SH-SY5Y (cell line): ENCODE results near the gene HOXA1.

Experiments
- GATA2 ChIP-seq: IDR thresholded peaks from 2 replicates; pipeline ENCODE4 v1.6.1; 2011; ENCODE audit warnings: mild to moderate bottlenecking, low read depth, low read length
- GATA3 ChIP-seq: IDR thresholded peaks from 2 replicates; pipeline ENCODE4 v1.6.1; 2011; ENCODE audit warnings: low read depth, mild to moderate bottlenecking, low read length, moderate library complexity

HOXA1 gene

DNA sequence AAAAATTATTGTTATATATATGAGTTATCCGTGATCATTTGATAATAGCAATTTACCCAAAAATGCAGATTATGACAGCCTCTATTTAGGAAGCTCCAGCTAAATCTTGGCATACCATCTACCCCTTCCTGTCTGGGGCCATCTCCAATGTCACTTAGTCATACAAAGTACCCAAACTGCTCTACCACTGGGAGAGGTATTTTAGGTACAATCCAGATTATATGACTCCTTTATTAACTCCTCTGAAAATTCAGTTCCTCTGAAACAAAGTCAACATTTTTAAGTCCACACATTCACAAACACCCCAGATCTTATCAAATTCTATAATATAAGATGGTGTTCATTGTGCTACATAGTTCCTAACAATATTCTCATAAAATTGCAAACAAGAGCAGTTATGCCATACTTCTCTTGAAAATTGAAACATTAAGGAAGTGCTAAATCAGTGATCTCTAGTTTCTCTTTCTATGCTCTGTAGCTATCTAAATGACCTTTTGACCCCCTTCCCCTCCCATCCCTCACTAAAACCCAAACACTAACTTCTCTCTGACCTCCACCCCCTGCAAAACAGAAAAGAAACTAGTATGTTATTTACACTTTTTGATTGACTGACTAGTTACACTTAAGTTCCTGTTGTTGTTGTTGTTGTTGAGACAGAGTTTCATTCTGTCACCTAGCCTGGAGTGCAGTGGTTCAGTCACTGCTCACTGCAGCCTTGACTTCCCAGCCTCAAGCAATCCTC is 16.4 kb downstream of the HOXA1 start:
- no peak for TF ChIP-seq GATA3

- TF ChIP-seq GATA2 (no peak), GATA3 (no peak)
Observed at GRCh38 chr7:27078616-27079233, 17.1 kb downstream of the HOXA1 start.

GRCh38 chr7:27073076-27073475 is 22.7 kb downstream of the HOXA1 start:
- no peak for TF ChIP-seq GATA3
- TF ChIP-seq GATA2, result no peak

DNA sequence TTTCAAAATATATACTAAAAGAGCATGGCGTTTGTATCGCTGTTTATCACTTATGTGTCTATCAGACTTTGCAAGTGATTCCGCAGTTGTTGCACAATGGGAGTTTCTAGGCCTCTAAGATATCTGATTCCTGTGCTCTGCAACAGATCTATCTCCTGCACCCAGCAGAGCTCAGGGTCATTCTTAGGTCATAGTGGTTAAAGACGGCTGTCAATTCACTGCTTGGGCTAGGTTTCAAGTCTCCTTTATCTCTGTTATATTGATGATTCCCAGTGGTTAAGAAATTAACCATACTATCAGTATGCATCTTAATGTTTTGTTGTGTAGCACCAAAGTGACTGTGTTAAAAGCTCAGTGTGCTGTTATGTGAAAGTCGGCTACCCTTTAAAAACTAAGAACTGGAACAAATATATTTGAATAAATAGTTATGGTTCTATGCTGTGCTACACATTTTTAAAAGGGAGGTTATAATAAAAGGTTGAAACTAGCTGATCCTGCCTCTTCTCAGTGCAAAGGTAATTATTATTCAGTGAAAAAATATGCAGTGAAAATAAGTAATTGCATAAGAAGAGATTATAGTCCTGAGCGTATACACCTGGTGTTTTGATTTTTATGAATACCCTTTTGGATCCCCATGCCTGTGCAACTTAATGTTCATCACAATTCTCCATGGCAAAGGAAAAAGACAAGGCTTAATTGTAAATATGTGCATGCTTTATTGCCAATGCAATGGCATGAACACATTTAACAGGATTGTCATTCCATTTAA is 24.0 kb downstream of the HOXA1 start:
- no peak for TF ChIP-seq GATA3
- TF ChIP-seq GATA2, result no peak

DNA sequence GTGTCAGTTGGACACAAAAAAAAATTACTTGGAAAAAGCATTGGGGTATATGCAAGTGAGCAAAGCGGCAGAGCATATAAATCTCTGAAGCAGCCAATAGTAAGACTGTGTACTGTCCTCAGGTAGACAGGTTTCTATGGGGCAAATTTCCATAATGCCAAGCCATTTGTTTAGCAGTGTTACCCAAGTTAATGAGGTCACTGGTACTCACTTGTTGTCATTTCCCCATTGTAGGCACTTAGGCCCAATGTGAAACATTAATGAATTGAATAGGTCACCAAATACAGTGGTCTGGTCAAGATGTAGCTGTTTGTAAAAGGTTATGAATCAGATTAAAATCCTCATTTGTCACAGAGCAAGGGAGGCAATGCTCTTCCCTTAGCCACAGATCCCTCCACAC is 27.5 kb downstream of the HOXA1 start:
- TF ChIP-seq GATA2, result no peak
- no peak for TF ChIP-seq GATA3

DNA sequence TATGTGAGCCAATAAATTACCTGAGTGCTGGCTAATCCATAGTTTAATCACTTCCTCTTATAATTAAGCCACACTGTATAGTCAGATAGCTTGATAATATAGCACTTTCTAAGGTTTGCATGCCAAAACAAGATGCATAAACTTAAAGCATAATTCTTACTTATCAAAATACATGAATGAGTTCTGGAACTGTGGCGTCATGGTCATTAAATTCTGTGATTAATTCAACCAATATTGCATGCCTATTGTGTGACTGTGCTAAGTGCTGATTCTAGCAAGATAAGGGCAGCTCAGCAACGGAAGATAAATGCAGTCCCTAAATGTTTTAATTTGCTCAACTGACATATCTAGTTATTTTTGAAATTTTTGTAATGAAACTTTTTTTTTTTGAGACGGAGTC is 29.7 kb downstream of the HOXA1 start:
- TF ChIP-seq GATA2 (no peak), GATA3 (no peak)

DNA sequence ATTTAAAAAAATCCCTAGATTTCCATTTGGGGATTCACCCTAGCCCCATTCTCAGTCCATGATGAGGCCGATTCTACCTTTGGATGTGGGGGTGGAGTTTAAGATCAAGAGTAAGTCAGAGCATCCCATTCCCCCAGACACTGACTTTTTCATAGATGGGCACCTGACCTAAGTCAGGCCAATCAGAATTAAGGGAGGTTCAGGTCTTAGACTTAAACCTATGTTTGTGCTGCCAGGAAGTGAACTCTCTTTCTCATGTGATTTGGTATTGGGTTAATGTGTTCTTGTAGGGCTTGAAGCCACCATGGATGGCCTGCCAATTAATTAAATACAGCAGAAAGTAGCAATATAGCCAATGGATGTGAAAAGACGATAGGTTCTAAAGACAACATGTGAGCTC is 30.1 kb downstream of the HOXA1 start:
- TF ChIP-seq GATA2 (no peak), GATA3 (no peak)

DNA sequence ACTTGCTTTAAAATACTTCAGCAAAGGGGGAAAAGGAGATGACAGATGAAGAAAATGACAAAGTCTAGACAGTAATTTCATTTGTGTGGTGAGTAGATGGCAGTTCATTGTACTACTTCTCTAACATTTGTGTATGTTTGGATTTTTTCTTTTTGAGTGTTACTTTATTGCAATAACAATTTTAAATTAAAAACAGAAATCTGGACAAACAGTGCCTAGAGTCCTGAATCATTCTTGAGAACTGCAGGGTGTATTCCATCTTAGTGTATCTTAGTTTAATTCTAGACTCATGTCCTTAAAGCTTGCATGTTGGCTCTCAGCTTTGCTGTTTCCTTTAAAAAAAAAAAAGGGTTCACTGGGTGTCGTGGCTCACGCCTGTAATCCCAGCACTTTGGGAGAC is 31.1 kb downstream of the HOXA1 start:
- TF ChIP-seq GATA2 (no peak), GATA3 (no peak)

- TF ChIP-seq GATA3, result no peak
- TF ChIP-seq GATA2, result no peak
Observed at GRCh38 chr7:27064159-27064558, 31.6 kb downstream of the HOXA1 start.

GRCh38 chr7:27062946-27063345 is 32.9 kb downstream of the HOXA1 start:
- TF ChIP-seq GATA2, result no peak
- TF ChIP-seq GATA3, result no peak

GRCh38 chr7:27053153-27053552 is 42.6 kb downstream of the HOXA1 start:
- TF ChIP-seq GATA3 (no peak), GATA2 (no peak)

DNA sequence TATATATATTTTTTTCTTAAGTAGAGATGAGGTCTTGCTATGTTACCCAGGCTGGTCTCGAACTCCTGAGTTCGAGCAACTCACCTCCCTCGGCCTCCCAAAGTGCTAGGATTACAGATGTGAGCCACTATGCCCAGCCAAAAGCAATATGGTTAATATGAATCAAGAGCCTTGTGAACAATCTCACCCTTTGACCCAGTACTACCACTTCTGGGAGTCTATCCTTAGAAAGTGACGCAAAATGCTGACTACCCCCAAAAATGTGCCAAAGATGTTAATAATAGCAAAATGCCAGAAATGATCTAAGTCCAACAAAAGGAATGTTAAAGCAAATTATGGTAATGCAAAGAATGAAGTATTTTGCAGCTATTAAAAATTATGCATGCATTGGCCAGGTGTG is 44.3 kb downstream of the HOXA1 start:
- TF ChIP-seq GATA2 (no peak), GATA3 (no peak)

DNA sequence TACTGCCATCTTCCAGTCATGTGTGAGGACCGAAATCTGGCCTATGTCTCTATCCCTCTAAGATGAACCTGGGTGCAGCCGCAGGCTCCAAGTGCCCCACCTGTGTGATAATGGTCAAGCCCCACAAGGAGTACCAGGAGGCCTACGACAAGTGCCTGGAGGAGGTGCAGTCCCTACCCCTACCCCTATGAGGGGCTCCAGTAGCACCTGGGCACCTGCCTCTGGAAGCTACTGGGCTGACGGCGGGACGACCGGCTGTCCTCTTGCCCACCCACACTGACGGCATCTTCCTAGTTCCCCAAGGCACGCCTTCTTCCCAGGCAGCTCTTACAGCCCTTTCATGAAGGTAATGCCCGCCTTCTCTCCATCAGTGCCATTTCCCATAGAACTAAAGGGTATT is 47.4 kb downstream of the HOXA1 start:
- TF ChIP-seq GATA3, result no peak
- no peak for TF ChIP-seq GATA2

DNA sequence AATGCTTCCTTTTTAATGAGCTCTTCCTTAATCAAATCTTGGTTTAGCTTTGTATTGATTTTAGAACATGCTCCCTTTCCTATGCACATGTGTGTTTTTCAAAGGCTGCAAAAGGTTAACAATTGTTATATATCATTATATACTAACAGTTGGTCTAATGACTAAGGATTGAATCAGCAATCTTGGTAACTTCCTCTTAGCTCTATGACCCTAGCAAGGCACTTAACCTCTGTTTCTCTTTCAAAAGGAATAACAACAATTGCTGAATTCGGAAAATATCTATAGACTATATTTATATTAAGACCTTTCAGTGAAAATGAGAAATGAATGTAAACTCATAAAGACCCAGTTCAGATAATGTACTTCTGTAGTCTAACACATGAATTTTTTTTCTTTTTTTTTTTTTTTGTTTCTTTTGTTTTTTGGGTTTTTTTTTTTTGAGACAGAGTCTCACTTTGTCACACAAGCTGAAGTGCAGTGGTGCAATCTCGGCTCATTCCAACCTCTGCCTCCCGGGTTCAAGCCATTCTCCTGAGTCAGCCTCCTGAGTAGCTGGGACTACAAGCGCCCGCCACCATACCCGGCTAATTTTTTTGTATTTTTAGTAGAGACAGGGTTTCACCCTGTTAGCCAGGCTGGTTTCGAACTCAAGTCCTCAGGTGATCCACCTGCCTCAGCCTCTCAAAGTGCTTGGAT is 48.8 kb downstream of the HOXA1 start:
- TF ChIP-seq GATA2, result no peak
- TF ChIP-seq GATA3, result no peak
